C4-2B (cell line): Measurements from ENCODE around the gene MTFR2.

Experiments
- ZFX ChIP-seq: fragments of 450-650 bp; IDR thresholded peaks from 2 replicates; pipeline ENCODE4 v1.6.1; 2017
- TF ChIP-seq, protein P1 (sequence below): fragments of 450-650 bp; conservative IDR thresholded peaks from 2 replicates; pipeline ENCODE4 v1.5.1; 2017; ENCODE audit warnings: mild to moderate bottlenecking

DNA sequence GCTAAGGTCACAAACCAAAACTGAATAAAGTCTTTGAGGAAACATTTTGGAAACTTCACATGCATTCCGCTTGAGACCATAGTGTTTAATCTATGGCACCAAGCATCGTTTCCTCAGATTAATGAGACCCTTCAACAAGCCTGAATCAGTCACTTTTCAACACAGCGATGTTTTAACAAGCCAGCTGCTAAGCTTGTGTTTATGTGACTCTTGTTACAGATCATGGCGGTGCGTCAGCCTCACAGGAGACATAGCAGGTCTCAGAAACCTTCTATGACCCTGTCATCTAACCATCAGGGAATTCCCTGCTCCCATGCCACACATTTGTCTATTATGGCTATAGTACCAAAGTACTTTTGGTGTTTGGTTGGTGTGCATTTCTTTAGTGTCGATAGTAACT lies 57.2 kb downstream of the MTFR2 start:
- TF ChIP-seq, protein P1, sequence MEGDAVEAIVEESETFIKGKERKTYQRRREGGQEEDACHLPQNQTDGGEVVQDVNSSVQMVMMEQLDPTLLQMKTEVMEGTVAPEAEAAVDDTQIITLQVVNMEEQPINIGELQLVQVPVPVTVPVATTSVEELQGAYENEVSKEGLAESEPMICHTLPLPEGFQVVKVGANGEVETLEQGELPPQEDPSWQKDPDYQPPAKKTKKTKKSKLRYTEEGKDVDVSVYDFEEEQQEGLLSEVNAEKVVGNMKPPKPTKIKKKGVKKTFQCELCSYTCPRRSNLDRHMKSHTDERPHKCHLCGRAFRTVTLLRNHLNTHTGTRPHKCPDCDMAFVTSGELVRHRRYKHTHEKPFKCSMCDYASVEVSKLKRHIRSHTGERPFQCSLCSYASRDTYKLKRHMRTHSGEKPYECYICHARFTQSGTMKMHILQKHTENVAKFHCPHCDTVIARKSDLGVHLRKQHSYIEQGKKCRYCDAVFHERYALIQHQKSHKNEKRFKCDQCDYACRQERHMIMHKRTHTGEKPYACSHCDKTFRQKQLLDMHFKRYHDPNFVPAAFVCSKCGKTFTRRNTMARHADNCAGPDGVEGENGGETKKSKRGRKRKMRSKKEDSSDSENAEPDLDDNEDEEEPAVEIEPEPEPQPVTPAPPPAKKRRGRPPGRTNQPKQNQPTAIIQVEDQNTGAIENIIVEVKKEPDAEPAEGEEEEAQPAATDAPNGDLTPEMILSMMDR = no peak
- TF ChIP-seq ZFX = no peak
